ENCODE results near the gene SLC22A12. TPM values are rescaled to one million over a fixed set of nuclear protein-coding genes. Genes with fewer than 3 reads are reported as not detected.
A peak's percentile ranks its signal among the peaks of the same experiment; 100 is the strongest.

Gene SLC22A12
- total RNA-seq, 2 donors from 2014 or later = not detected

DNA sequence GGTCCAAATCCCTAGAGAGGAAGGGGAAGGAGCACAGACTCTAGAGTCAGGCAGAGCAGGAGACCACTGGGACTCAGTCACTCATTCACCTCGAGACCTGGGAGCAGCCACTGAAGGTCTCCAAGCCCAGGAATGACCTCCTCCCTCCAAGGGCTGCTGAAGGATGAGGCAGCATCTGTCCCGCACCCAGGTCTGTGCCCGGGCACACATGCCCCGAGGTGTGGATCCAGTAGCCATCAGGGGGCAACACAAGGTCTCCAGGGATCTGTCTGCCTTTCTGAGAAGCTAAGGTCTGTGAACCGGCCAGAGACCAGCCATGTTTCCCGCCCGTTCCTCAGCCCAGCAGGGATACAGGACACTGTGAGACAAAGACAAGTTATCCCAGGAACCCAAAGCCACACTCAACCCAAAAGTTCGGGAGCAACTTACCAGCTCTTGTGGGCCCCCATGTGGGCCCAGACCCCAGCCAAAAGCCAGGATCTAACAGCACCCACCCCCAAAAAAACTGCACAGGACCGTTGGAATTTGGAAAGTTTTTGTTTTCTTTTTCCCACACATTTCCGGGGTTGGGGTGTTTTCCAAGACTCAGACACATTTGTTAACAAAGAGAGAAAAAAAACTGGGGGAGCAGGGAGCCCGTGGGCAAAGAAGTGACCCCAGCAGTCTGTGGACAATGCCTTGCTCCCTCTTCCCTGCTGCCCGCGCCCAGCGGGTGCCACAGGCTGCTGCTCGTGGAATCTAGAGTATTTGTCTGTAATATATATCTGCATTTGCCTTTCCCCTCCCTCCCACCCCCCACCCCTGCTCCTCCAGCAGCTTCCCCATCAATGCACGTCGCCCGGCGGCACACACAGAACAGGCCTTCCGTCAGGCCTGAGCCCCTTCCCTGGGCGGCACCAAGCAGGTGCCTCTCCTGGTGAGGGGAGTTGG is 14.9 kb downstream of the SLC22A12 start:
- ATAC-seq (no peak), DNase-seq (no peak)
- Histone ChIP-seq H3K27ac (no peak overlapping the region), H3K4me3 (no peak overlapping the region), H3K9me3 (no peaks in the 10 kb centered on the region), H3K36me3 (replicated peaks in 1 of 2; ENCODE audit: insufficient read depth in 1 of 2, low read depth in 2 of 2) (no peaks in the 10 kb centered on the region), H3K27me3 (no peaks in the 10 kb centered on the region), H3K4me1 (no peaks in the 10 kb centered on the region)
- 62 to 70% methylated on average over 13 to 20 of the region's 21 CpGs for WGBS, 2 donors
- intact Hi-C loops (cut with DNase I) = no loop called here
- no peak for TF ChIP-seq POLR2A (IDR thresholded peaks at IDR 0.05)
- TF ChIP-seq, protein P1, sequence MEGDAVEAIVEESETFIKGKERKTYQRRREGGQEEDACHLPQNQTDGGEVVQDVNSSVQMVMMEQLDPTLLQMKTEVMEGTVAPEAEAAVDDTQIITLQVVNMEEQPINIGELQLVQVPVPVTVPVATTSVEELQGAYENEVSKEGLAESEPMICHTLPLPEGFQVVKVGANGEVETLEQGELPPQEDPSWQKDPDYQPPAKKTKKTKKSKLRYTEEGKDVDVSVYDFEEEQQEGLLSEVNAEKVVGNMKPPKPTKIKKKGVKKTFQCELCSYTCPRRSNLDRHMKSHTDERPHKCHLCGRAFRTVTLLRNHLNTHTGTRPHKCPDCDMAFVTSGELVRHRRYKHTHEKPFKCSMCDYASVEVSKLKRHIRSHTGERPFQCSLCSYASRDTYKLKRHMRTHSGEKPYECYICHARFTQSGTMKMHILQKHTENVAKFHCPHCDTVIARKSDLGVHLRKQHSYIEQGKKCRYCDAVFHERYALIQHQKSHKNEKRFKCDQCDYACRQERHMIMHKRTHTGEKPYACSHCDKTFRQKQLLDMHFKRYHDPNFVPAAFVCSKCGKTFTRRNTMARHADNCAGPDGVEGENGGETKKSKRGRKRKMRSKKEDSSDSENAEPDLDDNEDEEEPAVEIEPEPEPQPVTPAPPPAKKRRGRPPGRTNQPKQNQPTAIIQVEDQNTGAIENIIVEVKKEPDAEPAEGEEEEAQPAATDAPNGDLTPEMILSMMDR (IDR thresholded peaks at IDR 0.05) = no peak

DNA sequence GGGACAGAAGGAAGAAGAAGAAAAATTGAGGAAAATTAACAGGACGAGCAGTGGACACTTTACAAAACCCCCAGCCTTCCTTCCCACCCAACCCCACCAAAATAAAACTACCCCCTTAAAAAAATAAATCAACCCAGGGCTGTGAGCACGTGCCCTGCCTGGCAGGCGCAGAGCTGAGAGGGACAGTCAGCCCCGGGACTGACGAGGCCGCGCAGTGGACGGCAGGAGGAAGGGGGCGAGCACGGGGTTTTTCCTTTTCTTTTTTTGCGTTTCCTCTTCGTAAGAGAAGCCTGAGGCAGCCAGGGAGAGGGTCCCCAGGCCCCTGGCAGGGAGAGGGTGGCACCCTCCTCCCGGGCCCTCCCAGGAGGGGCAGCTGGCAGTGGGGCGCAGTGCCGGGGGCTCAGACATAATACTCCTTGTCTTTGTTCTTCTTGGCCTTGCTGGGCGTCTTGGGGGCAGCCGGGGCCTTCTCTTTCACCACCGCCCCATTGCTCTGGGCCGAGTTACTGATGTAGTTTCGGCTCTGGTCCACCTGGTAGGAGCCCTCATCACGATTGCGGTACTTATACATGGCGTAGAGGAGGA is 15.9 kb downstream of the SLC22A12 start:
- Histone ChIP-seq H3K4me3 (no peak overlapping the region), H3K9me3 (no peaks in the 10 kb centered on the region), H3K4me1 (no peaks in the 10 kb centered on the region), H3K27me3 (no peaks in the 10 kb centered on the region), H3K27ac (no peak overlapping the region), H3K36me3 (replicated peaks in 1 of 2; ENCODE audit: insufficient read depth in 1 of 2, low read depth in 2 of 2) (no peaks in the 10 kb centered on the region)
- TF ChIP-seq, protein P1 (IDR thresholded peaks at IDR 0.05) = no peak
- no peak for TF ChIP-seq POLR2A (IDR thresholded peaks at IDR 0.05)
- 76 to 82% methylated on average over 23 of the region's 23 CpGs for WGBS, 2 donors
- ATAC-seq (no peak), DNase-seq (no peak)
- intact Hi-C loops (cut with DNase I) = no loop called here

DNA sequence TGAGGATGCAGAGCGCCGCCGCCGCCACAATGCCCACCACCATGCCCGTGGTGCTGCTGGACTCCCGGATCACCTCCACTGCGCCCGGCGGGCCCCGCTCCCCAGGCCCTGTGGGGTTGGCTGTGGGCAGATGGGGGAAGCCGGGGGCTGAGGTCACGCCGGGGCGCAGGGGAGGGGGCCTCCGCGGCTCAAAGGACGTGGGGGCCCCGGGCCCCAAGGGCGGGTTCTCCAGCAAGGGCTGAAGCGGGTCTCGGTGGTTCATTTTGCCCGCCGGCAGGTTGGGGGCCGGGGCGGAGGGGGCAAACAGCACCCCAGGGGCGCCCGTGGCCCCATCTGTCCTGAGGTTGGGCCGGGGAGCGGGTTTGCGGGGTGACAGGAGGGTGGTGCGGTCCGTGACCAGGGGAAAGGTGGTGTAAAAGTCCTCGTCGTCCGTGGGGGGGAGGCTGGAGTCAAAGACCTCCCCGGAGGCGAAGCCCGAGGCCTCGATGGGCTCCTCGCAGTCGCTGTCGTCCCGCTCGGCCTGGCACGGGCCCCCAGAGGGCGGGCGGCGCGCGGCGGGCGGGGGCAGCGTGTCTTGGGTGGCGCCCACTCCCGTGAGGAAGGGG is 16.5 kb downstream of the SLC22A12 start:
- ATAC-seq = no peak
- H3K9me3 ChIP-seq = no peaks in the 10 kb centered on the region
- no peaks in the 10 kb centered on the region for H3K27me3 ChIP-seq
- intact Hi-C loops (cut with DNase I) = no loop called here
- H3K4me1 ChIP-seq = no peaks in the 10 kb centered on the region
- no peak overlapping the region for H3K4me3 ChIP-seq
- TF ChIP-seq, protein P1 (IDR thresholded peaks at IDR 0.05) = no peak
- no peak for TF ChIP-seq POLR2A (IDR thresholded peaks at IDR 0.05)
- H3K27ac ChIP-seq = no peak overlapping the region
- WGBS, 2 donors = 65 to 66% methylated on average over 27 to 40 of the region's 55 CpGs
- no peak for DNase-seq
- no peaks in the 10 kb centered on the region for H3K36me3 ChIP-seq (replicated peaks in 1 of 2; ENCODE audit: insufficient read depth in 1 of 2, low read depth in 2 of 2)

DNA sequence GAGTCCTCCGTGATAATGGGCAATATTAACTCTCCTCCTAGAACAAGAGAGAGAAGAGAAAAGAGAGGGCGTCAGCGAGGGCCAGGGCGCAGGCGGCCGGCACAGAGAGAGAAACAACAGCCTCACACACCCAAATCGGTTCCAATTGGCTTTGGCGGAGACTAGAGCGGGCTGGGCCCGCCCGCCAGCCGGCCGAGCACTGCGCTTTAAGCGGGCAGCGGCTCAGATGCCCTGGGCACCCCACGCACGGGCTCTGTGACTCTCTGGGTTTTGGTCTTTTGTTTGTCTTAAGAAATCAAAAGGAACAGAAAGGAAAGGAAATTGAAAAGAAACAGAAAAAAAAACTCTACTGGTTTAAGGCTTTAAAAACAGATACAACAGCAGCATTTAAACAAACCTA is 17.0 kb downstream of the SLC22A12 start:
- no peak overlapping the region for H3K27ac ChIP-seq
- H3K36me3 ChIP-seq (replicated peaks in 1 of 2; ENCODE audit: insufficient read depth in 1 of 2, low read depth in 2 of 2) = no peaks in the 10 kb centered on the region
- DNase-seq (peak in 1 of 4 donors; percentile 14), ATAC-seq (no peak)
- WGBS, 2 donors = 59 to 77% methylated on average over 18 of the region's 18 CpGs
- no peak for TF ChIP-seq POLR2A (IDR thresholded peaks at IDR 0.05)
- TF ChIP-seq, protein P1 (IDR thresholded peaks at IDR 0.05) = no peak
- no peaks in the 10 kb centered on the region for H3K4me1 ChIP-seq
- H3K9me3 ChIP-seq = no peaks in the 10 kb centered on the region
- H3K4me3 ChIP-seq = no peak overlapping the region
- no peaks in the 10 kb centered on the region for H3K27me3 ChIP-seq
- intact Hi-C loops (cut with DNase I) = no loop called here
